Ecto neural progenitor cell (in vitro differentiated cells): Measurements from ENCODE around the gene ARHGEF25.
"Not testable (repeated sequence)": the region's sequence is repeated elsewhere in the genome, so short reads cannot be mapped to it uniquely, and the experiment has no call there.

Source experiments
- DNase-seq: peaks from one replicate; pipeline ENCODE4 v3.0.0-alpha.2; 2018; ENCODE audit warnings: low spot score

ARHGEF25 gene

DNA sequence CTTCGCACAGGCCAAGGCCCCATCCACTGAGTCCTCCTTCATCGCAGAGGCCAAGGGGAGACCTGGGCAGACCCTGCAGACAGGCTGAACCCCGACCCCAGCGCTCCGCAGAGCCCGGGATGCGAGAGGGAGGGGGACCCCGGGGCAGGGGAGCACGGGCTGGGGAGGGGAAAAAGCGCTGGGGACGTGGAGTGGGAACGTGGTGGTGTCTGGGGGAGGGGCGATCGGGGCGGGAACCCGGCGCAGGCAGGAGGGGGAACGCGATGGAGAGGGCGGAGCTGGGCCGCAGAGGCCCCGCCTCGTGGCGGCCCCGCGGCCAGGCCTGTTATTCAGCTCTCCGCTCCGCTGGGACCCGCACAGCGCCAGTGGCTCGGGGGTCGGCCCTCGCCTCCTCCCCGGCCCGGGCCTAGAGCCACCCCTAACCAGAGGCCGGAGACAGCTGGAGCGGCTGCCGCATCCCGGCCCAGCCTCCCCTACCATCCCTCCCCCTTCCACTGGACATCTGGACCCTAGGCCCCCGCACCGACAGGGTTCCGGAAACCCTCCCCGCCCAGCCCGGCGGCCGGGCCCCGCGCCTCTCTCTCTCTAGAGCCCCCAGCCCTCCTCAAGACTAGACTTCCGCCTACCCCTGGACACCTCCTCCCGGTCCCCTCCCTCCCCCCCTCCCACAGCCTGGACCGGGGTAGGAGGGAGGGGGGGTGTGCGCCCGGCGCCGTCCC is at the start of gene ARHGEF25:
Gene ARHGEF25 (plus strand): TSS at position 328 of the 719 bp plus-strand sequence. CDS start 460 bp downstream, outside the sequence.
- DNase-seq = peak; percentile 89

DNA sequence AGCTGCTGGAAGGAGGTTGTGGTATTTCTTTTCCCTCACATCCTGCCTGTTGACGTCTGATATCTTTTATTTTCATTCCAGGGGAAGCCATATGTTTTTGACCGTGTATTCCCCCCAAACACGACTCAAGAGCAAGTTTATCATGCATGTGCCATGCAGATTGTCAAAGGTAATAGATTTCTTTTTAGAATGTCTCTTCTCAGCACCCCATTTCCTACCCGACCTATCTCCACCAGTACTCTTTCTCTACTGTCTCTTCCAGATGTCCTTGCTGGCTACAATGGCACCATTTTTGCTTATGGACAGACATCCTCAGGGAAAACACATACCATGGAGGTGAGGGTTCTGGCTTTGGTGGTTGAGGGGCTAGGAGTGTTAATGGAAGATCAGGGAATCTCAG is 47.9 kb upstream of the ARHGEF25 start:
- DNase-seq = no peak

DNA sequence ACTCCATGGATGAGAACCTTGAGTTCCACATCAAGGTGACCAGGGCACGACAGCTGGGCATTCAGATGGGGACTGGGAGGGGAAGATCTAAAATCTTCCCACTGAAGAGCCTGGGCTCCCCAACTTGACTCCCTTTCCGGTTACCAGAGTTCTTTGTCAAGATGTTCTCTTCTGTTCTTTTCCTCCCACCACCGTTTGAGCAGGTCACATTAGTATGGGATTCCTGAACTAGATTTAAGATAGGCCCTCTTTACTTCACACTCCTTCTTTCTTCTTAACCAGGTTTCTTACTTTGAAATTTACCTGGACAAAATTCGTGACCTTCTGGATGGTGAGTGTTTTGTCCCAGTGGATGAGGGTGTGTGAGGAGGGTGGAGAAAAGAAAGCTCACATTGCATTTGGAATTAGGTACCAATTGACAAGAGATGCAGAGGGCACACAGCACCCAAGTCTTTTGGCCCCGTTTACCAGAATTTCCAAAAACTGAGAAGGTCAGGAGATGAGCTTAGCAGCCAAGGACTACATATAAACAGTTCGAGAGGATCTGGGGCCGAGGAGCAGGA is 47.0 kb upstream of the ARHGEF25 start:
- DNase-seq = no peak

DNA sequence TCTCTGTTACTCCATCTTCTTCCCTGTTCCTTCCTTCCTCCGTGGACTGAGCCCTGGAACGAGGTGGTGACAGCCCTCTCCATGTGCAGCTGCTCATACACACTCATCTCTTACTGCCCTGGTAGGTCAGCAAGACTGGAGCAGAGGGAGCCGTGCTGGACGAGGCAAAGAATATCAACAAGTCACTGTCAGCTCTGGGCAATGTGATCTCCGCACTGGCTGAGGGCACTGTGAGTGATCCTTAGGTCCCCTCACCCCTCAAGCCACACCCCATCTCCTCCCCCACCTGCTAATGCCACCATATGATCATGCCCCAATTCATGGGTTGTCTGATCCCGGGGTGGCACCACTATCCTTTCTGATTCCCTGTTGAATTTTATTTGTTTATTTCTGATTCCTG is 42.4 kb upstream of the ARHGEF25 start:
- DNase-seq = no peak

DNA sequence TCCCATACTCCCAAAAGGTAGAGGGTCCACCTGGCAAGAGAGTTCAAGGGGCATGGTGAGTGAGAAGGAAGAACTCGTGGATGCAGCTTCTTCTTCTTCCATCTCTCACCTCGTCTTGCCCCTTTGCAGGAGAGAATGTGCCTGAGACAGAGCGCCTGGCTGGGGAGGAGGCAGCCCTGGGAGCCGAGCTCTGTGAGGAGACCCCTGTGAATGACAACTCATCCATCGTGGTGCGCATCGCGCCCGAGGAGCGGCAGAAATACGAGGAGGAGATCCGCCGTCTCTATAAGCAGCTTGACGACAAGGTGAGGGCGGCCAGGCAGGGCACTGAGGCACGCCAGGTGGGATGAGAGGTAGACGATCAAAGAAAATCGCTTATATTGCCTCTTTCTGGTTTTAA is 41.4 kb upstream of the ARHGEF25 start:
- DNase-seq = no peak

DNA sequence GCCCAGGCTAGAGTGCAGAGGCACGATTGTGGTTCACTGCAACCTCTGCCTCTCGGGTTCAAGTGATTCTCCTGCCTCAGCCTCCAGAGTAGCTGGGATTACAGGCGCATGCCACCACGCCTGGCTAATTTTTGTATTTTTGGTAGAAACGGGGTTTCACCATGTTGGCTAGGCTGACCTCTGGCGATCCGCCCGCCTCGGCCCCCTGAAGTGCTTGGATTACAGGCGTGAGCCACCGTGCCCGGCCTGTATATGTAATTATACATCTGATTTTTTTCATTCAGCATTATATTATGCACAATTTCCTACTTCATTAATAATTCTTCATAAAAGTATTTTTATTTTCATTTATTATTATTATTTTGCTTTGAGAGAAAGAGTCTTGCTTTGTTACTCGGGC is 40.8 kb upstream of the ARHGEF25 start:
- DNase-seq = not testable (repeated sequence)

DNA sequence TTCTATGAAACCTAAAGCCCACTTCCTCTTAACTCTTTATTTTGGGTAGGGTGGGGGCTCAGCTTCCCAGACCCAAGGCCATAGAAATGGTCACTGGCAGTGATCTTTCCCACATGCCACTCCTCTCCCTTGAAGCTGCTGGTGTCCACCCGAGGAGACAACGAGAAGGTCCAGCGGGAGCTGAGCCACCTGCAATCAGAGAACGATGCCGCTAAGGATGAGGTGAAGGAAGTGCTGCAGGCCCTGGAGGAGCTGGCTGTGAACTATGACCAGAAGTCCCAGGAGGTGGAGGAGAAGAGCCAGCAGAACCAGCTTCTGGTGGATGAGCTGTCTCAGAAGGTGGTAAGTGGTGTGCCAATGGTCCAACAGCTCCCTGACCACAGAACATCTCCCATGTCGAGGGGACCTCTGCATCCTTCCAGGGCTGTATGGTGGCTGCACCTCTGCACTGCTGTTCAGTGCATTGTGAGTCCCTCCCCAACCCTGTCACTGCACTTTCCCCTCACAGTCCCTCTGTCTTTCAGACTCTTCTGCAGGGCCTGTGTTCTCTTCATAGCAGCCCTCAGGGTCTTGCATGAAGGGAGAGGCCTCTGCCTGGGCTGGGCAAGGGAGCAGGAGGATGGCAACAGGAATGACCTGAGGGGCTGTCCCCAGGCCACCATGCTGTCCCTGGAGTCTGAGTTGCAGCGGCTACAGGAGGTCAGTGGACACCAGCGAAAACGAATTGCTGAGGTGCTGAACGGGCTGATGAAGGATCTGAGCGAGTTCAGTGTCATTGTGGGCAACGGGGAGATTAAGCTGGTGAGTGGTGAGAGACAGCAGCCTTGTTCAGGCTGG is 39.1 kb upstream of the ARHGEF25 start:
- no peak for DNase-seq

DNA sequence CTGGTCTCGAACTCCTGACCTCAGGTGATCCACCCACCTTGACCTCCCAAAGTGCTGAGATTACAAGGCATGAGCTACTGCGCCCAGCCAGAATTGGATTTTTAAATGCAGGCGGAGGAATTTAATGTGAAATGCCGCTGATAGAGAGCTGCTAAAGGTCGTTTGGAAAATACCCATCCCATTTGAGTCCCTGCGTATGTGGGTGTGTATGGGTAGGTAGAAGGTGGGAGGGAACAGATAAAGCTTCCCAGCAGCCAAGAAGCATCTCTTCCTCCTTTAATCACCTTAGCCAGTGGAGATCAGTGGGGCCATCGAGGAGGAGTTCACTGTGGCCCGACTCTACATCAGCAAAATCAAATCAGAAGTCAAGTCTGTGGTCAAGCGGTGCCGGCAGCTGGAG is 36.4 kb upstream of the ARHGEF25 start:
- no peak for DNase-seq

DNA sequence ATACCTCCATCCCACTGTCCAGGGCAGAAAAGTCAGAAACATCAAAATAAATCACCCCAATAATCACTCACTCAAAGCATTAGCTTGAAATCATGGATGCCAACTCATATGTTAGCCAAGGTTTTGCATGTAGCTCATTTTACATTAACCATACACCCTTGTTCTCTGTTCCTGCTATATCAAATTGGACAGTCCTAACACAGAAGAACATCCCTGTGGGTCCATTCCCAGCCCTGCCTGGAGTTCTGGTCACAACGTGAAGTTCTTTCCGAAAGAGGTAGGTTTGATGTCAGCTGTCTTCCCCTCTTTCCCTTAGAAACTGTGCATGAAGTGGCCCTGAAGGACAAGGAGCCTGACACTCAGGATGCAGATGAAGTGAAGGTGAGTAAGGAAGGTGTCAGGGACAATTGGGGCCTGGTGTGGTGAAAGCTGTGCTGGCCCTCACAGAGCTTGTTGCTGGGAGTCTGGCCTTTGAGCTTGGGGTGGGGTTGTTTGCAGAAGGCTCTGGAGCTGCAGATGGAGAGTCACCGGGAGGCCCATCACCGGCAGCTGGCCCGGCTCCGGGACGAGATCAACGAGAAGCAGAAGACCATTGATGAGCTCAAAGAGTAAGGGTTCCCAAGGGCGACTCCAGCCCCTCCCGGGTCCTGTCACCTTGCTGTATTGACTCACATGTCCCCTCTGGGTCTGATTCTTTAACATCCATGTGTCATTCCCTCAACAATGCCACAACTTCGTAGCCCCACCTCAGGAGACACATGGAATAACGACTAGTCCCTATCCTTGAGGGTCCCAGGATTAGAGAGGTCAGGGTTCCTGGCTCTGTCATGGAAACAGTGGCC is 35.2 kb upstream of the ARHGEF25 start:
- DNase-seq = no peak

DNA sequence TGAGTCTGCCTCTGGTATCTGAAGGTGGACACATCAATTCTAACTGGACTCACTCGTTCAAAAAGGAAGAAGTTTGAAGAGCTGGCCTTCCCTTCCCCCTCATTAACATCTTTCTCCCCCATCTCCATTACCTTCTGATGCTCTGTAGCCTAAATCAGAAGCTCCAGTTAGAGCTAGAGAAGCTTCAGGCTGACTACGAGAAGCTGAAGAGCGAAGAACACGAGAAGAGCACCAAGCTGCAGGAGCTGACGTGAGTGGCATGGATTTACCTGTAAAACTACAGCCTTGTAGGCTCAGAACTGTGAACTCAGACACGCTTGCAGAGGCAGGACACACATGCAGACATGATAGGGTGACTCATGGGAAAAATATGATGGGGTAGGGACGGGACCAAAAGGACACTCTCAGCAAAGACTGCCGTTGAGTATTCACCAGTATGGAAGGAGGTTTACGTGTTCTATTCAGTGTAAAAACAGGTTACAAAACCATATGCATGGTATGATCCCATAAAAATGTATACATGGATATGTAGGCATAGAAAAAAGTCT is 34.5 kb upstream of the ARHGEF25 start:
- no peak for DNase-seq

DNA sequence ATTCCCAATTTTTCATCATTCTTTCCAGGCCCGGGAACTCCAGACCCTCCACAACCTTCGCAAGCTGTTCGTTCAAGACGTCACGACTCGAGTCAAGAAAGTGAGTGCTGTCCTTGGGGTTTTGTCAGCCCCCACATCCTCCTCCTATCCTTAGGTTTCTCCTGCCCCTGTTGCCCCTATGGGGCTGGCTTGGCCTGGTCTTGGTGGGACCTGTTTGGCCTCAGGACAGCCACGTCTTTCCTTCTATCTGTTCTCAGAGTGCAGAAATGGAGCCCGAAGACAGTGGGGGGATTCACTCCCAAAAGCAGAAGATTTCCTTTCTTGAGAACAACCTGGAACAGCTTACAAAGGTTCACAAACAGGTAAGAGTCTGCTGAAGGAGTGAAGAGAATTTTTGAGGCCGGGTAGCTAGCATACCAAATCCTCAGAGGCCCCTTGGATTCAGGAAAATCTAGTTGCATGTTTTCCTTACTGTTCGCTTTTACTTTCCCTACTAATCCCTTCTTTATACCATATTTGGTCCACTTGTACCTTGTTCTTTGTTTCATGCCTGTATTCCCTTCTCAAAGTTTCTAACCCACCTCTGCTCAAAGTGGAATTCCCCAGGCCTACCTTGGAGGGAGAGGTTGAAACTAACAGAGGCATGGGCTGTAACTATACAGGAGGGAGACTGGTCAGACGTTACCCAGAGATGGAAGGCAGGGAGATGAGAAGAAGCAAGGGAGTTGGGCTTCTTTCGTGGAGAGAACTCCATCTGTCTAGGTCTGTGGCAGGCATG is 33.1 kb upstream of the ARHGEF25 start:
- no peak for DNase-seq

DNA sequence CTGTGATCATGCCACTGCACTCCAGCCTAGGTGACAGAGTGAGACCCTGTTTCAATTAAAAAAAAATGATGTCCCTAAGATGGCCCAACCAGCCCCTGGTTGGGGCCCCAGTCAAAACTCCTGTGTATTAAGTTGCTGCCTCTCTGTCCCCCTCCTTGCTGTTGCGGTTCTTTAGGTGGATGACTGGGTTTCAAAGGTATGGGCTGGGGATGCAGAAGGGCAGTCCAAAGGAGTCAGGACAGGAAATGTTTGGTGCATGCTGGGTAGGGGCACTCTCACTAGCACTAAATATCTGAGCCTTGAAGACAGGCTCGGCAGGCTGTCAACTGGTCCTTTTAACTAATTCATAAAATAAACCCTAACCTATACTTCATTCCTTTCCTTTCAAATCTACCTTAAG is 32.2 kb upstream of the ARHGEF25 start:
- no peak for DNase-seq

DNA sequence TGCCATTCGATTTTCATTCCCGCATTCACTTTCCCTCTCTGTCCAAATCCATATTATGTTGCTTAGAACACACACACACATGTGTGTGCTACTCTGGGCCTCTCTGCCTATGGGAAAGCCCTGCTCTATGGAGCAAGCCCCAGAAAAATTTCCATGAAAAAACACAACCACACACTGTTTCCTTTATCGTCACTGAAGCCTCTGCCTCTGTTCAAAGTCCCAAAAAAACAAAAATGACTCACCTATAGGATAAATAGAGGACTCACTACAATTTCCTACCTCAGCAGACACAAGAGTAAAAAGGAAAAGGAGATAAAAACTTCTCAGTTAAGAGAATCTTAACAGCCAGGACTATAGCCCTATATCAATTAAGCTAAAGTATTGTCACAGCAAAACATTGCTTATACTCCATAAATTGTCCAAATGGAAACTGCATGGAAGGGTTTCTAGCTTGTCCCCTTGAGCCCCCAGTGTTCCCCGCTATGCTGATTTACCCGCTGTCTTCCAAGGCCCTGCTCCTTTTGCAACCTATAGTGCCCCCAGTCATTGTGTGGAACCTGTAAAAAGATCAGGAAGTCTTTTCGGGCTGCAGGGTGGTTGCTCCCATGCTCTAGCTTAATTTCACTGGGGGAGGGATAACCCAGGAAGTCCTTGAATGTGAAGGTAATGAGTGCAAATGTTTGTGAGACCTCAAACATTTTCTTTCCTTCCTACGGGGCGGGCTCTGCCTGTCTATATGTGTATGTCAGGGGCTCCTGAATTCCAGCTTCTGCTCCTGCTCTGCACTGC is 31.4 kb upstream of the ARHGEF25 start:
- no peak for DNase-seq

DNA sequence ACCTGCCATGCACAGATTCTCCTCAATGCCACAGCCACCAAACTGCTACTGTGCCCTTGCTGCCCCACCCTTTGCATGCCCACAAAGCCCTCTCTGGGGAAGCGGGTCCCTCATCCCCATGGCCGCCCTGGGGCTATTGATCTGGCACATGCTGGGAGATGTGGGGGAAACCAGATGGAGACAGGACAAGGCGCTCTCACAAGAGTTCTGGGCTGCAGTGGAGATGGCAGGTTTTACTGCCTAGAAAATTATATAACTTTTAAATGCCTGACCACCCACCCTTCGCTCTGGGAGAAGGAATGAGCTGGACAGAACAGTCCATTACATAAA is 30.8 kb upstream of the ARHGEF25 start:
- DNase-seq = no peak

DNA sequence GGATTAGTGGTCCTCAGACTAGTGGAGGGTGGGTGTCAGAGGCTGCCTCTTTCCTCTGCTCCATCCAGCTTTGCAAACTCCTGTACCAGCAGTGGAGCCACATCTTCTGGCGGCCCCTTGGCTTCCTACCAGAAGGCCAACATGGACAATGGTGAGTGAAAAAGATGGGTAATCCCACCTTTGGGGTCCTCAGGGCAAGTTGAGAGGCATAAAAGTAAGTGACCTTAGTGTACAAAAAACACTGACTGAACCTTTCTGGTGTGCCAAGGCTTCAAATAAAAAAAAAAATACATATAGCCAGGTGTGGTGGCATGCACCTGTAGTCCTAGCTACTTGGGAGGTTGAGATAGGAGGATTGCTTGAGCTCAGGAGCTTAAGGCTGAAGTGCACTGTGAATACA is 29.4 kb upstream of the ARHGEF25 start:
- no peak for DNase-seq

DNA sequence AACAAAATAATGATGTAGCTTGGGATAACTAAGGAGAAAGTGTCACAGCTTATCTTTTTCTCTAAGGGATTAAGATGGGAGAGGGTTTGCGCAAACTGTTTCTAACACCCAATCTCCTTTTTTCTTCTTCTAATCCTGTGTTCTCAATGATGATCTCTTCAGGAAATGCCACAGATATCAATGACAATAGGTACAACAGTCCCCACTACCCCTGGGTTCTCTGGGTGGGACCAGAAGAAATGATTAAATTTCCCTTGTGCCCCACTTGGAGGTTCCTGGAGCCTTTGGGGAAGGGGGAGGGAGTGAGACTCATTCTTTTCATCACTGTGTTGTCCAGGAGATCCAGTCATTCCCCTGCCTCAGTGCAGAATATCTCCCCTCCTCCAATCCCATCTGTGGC is 28.8 kb upstream of the ARHGEF25 start:
- no peak for DNase-seq

DNA sequence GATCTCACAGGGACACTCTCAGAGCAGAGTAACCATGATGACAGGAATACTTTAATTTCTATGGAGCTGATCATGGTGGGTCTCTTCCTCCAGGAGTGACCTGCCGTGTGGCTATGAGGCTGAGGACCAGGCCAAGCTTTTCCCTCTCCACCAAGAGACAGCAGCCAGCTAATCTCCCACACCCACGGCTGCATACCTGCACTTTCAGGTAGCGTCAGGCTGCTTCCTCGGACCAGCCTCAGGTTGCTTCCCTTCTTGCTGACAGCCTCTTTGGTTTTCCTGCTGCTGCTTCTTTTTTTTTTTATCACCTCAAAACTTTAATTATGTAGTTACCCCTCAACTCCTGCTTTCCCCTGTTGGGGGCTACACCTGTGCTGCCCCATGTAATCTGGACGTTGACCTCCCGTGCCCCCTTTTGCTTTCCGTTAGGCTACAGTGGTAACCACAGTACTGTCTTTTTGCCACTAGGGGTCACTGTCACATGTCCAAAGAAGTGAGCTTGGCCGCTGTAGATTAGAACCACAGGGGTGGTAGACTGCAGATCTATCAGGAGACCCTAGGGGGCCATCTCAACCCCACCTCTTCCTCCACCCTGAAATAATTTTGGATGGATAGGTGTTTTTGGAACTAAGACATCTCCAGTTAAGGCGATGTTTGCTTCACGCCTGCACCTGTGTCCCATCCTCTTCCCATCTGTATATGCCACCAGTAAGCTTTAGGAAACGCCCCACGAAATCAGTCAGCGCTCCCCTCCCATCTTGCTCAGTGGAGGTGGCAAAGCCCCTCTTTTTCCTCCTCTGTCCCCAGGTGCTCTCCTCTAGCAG is 28.0 kb upstream of the ARHGEF25 start:
- DNase-seq = peak; percentile 83

DNA sequence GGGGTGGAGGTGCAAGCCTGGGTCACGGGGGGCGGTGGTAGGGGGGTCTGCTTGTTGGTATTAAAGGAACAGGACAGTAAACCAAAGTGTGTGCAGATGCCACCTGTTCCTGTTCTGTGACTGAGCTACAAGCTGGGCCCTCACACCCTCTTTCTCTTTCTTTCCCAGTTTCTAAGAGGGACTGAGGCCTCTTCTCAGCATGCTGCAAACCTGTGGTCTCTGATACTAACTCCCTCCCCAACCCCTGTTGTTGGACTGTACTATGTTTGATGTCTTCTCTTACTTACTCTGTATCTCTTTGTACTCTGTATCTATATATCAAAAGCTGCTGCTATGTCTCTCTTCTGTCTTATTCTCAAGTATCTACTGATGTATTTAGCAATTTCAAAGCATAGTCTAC is 27.2 kb upstream of the ARHGEF25 start:
- DNase-seq = no peak

DNA sequence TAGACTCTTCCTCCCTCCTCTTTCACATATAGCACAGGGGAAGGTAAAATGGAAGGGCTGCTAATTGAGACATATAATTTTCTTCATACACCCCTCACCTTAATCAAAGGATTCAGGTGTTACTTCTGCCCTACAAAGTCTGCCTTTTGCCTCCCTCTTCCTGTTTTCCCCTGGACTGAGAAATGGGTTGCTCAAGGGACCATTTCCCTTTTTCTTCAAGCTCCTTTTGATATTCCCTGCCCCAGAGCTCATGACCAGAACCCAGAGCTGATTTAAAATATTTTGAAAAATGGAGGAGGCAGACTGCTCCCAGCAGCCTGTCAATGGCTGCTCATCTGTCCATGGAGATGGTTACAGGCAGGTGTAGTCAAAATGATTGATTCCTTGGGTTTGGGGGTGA is 26.5 kb upstream of the ARHGEF25 start:
- no peak for DNase-seq

DNA sequence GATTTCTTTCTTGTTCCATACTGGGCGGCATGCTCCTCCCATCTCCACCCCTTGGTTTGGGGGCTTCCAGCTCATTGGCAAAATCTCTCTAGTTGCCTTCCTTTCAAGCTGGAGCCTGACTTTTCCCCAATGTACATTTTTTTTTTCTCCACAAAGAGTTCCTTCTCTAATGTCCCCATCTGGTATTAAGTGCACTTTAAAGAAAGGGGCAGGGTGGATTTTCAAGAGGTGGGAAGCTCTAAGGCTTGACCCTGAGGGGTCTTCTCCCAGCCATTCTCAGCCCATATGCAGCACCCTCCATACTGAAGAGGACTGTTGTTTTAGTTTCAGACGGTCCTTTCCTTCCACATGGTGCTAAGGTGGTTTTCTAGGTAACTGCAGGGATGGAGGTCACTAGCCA is 26.1 kb upstream of the ARHGEF25 start:
- no peak for DNase-seq
